Stimulated activated CD4-positive, alpha-beta T cell treated with anti-CD3 and anti-CD28 coated beads, TNF-alpha, amount 100 ng/mL, for 1 hour (primary cell): ENCODE data around the gene SLC17A9.

Experiments
- DNase-seq, 3 donors: peaks; one replicate each; pipeline ENCODE4 v3.0.0-alpha.2; 2020; ENCODE audit warnings: low read depth in 3 of 3, low spot score in 1 of 3

Gene SLC17A9

DNA sequence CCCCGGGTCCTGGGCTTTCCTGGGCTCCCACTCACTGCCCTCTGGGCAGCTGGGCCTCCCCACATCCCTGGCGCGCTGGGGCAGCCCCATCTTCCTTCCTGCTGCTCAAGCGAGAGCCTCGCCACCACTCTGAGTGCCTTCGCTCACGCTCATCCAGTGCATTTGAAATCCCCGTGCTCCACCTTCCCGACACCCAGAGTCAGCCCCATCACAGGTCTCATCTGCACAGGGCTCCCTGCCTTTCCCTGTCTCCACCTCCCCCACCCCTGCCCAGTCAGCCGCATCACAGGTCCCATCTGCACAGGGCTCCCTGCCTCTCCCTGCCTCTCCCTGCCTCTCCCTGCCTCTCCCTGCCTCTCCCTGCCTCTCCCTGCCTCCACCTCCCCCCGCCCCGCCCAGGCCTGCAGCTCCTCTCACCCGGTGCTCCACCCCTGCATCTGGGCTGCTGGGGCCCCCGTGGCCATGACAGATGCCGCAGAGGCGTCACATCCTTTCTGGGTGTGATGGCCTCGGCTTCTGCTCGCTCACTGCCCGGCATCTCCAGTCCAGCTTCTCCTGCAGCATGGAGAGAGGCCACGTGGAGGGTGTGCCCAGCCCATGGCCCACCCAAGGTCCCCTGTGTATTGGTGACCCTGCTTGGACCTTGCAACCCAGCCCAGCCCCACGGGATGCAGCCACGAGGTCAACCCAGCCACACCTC, 63.3 kb downstream of the SLC17A9 start:
- no peak for DNase-seq

DNA sequence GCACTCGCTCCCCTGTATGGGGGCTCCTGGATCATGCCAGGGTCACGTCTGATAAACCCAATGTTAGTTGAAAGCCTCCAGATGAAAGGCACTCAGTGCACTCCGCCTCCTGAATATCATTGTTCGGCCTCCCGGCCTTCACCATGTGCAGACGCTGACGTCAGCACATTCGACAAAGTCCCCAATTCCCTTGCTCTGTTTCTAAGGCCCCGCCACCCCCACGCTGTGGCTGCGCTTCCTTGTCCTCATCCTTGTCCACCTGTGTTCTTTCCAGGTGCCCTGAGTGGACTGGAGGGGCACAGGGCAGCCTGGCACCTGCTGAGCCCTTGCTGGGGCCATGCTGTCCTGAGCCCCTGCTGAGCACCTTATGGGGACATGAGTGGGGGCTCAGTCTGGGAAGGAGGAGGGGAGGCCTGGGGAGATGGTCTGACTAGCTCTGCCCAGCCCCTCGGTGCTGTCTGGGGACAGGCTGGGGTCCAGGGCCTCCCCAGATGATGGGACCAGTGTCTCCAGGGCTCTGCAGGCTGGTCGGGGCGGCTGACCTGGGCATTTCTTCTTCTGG, 64.1 kb downstream of the SLC17A9 start:
- DNase-seq = no peak

DNA sequence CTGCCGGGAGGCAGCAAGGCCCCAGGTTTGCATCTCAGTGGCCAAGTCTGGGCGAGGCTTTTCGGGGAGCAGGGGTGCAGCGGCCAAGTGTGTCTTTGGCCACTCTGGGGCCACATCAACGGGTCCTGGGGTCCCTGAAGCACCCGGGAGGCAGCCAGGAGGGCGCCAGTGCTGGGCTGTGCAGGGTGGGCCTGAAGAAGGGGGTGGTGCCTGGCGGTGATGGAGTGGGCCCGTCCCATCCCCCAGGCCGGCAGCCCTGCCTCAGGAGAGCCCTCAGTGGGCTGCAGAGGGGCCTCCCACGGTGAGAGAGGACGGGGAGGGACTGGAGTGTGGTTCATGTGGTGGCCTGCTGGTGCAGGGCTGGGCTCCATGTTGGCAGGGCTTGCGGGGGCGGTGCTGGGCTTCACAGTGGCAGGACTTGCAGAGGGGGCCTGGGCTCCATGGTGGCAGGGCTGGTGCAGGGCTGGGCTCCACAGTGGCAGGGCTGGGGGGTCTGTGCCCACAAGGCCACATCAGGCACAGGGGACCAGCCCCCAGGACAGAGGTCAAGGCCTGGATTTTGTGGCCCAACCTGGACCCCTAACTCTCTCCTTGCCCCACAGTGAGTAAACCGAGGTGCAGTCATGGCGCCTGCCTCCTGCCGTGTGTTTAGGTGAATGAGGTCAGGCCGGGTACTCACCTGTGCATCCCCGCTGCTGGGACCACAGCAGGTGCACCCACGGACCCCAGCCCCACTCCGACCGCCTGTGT, 64.7 kb downstream of the SLC17A9 start:
- DNase-seq = no peak

DNA sequence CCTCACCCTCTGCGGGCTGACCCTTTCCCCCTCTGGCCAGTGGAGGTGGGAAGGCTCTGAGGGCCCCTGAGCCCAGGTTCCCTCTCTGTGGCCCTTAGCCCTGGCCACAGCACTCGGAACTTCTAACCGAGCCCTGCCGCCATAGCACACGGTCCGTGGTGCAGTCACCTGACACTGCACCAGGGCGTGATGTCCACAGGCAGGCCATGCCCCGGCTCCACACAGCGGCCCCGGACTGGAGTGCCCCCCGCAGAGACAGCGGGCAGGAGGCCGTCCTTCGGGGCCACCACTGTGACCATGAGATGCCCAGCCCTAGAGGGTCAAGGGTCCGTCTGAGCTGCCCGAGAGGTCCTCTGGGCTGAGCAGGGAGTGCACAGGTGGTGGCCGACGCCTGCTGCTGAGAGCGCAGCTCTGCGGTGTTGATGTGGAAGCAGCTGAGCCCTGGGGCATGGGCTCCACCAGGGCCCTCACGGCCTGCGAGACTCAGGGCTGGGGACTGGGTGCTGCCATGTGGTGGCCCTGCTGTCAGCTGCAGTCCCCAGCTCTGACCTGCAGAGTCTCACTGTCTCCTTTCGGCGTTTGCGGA, 65.4 kb downstream of the SLC17A9 start:
- no peak for DNase-seq
